ACHN (cell line): ENCODE results near the gene MOBP.

ENCODE experiments used
- DNase-seq: peaks from one replicate; pipeline ENCODE4 v3.0.0-alpha.2; 2015
- in situ Hi-C: cut with HindIII; loops from 2 replicates; pipeline ENCODE4 v1.10.0; 2017; ENCODE audit warnings: low sequenced_read_pairs, low pct_ligation_motif_present, low pct_unique_long_range_greater_than_20kb

MOBP gene

GRCh38 chr3:39521456-39521855 is 54.0 kb downstream of the MOBP start:
- in situ Hi-C loops = no loop called here
- no peak for DNase-seq

- in situ Hi-C loops = no loop called here
- DNase-seq = no peak
Measured at GRCh38 chr3:39524107-39524506, 56.6 kb downstream of the MOBP start.

DNA sequence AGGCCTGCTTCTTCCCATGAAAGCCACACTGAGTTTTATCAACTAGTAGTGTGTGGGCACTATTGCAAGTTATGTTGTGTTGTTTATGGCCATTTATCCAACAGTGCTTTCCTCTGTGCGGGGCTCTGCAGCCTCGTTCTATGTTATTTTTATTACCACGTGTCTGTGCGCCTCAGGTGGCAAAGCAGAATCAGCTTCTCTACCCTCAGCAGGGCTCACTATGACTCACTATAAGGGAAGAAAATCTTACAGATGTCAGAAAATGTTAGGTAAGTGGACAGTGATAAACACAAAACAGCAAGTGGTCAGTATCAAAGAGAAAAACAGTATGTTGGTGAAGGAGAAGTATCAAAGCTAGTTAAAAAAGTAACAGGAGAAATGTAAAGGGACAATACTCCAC is 61.4 kb downstream of the MOBP start:
- DNase-seq = no peak
- in situ Hi-C loops = no loop called here

DNA sequence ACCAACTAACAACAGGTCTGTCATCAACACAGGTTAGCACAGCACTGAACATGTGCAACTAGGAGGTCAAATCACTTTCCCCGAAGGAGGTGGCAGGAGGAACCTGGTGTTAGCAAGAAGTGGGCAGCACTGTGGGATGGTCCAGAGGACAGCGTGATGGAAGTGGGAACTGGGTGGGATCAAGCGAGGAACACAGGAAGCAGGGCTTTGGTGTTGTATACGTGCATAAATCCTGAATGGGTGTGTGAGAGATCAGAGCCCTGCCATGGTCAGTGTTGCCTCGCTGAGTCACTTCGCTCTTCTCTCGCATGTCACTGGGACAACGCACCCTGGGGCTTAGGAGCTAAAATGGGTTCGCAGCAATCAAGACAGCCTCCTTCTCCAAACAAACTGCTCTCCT is 62.1 kb downstream of the MOBP start:
- in situ Hi-C loops = no loop called here
- DNase-seq = no peak

GRCh38 chr3:39531066-39531465 is 63.6 kb downstream of the MOBP start:
- in situ Hi-C loops = no loop called here
- no peak for DNase-seq

- DNase-seq = peak; percentile 8
- in situ Hi-C loops = no loop called here
Measured at GRCh38 chr3:39531665-39532064, 64.2 kb downstream of the MOBP start.

GRCh38 chr3:39532777-39533176 is 65.3 kb downstream of the MOBP start:
- in situ Hi-C loops = no loop called here
- no peak for DNase-seq

- no peak for DNase-seq
- in situ Hi-C loops = no loop called here
Measured at GRCh38 chr3:39533226-39533625, 65.7 kb downstream of the MOBP start.

- DNase-seq = no peak
- in situ Hi-C loops = no loop called here
Measured at GRCh38 chr3:39540162-39540921, 72.9 kb downstream of the MOBP start.

DNA sequence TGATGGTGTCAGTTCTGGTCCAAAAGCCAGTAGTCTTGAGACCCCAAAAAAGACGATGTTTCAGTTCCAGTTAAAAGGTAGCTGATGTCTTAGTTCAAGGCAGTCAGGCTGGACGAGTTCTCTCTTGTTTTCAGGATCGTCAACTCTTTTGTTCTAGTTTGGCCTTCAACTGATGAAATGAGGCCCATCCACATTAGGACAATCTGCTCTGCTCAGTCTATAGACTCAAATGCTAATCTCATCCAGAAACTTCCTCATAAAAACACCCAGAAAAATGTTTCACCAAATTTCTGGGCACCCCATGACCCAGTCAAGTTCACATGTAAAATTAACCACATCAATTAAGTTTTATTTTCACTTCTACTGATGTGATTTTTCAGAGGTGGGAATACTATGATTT is 74.0 kb downstream of the MOBP start:
- in situ Hi-C loops = no loop called here
- DNase-seq = no peak

DNA sequence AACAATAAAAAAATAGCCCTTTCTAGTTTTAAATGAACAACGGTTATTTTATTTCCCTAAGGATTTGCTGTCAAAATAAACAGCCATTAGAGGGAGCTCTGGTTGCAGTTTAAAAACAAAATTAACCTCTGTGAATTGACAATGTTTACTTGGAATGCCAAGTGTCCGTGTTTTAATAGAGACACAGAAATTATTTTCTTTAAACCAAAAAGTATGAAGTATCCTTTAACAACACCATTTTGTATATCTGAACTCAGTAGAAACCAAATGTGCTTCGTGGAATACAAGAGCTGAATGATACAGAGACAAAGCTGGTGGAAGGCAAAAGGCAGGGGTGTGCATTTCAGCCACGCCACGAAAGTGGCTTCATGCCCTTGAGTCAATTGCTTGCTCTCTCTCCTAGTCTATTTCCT is 74.4 kb downstream of the MOBP start:
- in situ Hi-C loops = no loop called here
- DNase-seq = peak; percentile 15

DNA sequence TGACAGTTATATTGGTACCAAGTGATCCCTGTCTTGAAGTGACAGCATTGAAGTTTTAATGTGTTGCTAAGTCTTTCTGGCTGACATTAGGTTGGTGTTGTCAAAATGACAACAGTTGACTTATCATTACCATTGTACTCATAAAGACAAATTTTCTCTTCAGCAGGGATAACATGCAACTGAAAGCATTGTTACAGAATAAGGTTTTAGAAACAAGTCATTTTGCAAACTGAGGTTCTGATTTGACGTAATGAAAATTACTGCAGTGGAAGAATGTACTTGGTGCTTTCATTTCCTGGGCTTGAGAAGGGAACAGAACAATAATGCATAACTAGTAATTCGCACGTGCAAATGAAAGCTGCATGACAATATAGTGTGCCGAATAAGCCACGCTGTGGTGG is 75.1 kb downstream of the MOBP start:
- in situ Hi-C loops = no loop called here
- no peak for DNase-seq

- in situ Hi-C loops = no loop called here
- no peak for DNase-seq
Measured at GRCh38 chr3:39548282-39548681, 80.8 kb downstream of the MOBP start.

DNA sequence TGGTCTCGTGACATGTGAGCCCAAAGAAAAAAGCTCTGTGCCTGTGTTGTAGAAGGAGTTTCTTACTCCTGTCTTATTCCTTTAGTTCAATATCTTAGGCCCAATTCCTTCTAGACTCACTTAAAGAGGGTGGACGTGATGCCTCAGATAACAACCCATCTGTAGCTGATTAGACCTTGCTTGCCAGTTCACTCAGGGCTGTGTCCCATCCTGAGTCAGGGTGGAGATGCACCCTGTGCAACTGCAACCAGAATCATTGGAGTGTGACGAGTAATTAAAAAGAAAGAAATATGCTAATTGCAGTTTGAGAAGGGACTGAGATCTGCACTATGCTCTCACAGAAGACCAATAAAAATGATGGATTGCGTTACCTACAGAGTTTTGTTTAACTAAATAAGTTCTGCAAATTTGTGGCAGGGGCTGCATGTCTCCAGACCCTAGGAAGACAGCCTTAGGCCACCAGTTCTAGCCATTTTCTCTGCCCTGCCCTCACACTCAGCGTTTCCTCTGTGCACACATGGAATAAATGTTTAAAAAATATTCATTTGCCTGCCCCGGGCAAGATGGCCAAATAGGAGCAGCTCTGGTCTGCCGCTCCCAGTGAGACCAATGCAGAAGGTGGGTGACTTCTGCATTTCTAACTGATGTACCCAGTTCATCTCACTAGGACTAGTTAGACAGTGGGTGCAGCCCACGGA is 83.0 kb downstream of the MOBP start:
- in situ Hi-C loops = no loop called here
- no peak for DNase-seq
